H9 (cell line): ENCODE measurements around the gene SLC2A1. TPM values are rescaled to one million over a fixed set of nuclear protein-coding genes. Genes with fewer than 3 reads are reported as not detected.

Experiments used
- DNase-seq: peaks from one replicate; pipeline ENCODE4 v3.0.0-alpha.2; 2017
- H2AFZ ChIP-seq: one replicate; pipeline ENCODE4 v1.6.1; 2013; ENCODE audit warnings: mild to moderate bottlenecking, low read length, control low read depth, moderate library complexity
- H2AK5ac ChIP-seq: 2 replicates; pipeline ENCODE4 v1.6.1; 2013; ENCODE audit warnings: low read length, control low read depth, mixed read lengths; ENCODE audit not compliant: insufficient read length
- H2BK120ac ChIP-seq: one replicate; pipeline ENCODE4 v1.6.1; 2013; ENCODE audit warnings: low read depth, mild to moderate bottlenecking, low read length, control low read depth, inconsistent platforms; ENCODE audit not compliant: poor library complexity, severe bottlenecking
- H2BK12ac ChIP-seq: 2 replicates; pipeline ENCODE4 v1.6.1; 2013; ENCODE audit warnings: low read length, control low read depth, mixed read lengths, low read depth; ENCODE audit not compliant: insufficient read length
- H2BK15ac ChIP-seq: 2 replicates; pipeline ENCODE4 v1.6.1; 2013; ENCODE audit warnings: low read depth, low read length, control low read depth
- H2BK20ac ChIP-seq: one replicate; pipeline ENCODE4 v1.6.1; 2013; ENCODE audit warnings: low read depth, mild to moderate bottlenecking, low read length, control low read depth, inconsistent platforms; ENCODE audit not compliant: poor library complexity, severe bottlenecking
- H2BK5ac ChIP-seq: 2 replicates; pipeline ENCODE4 v1.6.1; 2013; ENCODE audit warnings: low read length, control low read depth, mixed read lengths; ENCODE audit not compliant: insufficient read length
- H3K14ac ChIP-seq: 2 replicates; pipeline ENCODE4 v1.6.1; 2013; ENCODE audit warnings: low read length, control low read depth; ENCODE audit not compliant: insufficient read depth
- H3K18ac ChIP-seq: 2 replicates; pipeline ENCODE4 v1.6.1; 2013; ENCODE audit warnings: low read depth, mild to moderate bottlenecking, mixed read lengths, low read length, control low read depth; ENCODE audit not compliant: insufficient read length
- H3K23ac ChIP-seq: 2 replicates; pipeline ENCODE4 v1.6.1; 2013; ENCODE audit warnings: low read length, control low read depth, mixed read lengths, low read depth; ENCODE audit not compliant: insufficient read length
- H3K23me2 ChIP-seq: 2 replicates; pipeline ENCODE4 v1.6.1; 2013; ENCODE audit warnings: low read depth, mild to moderate bottlenecking, mixed read lengths, low read length, control low read depth; ENCODE audit not compliant: insufficient read length, poor library complexity, severe bottlenecking
- H3K27ac ChIP-seq: 2 replicates; pipeline ENCODE4 v1.5.1; 2013; ENCODE audit warnings: low read length, control low read depth, mixed read lengths, low read depth; ENCODE audit not compliant: insufficient read length
- H3K27me3 ChIP-seq: 2 replicates; pipeline ENCODE4 v1.6.1; 2013; ENCODE audit warnings: low read length, control low read depth, inconsistent platforms; ENCODE audit not compliant: insufficient read depth
- H3K4ac ChIP-seq: 2 replicates; pipeline ENCODE4 v1.6.1; 2013; ENCODE audit warnings: low read depth, mild to moderate bottlenecking, control low read depth, inconsistent platforms, low read length, moderate library complexity
- H3K4me1 ChIP-seq: 2 replicates; pipeline ENCODE4 v1.6.1; 2013; ENCODE audit warnings: low read length, control low read depth, inconsistent platforms; ENCODE audit not compliant: insufficient read depth
- H3K4me2 ChIP-seq: 2 replicates; pipeline ENCODE4 v1.6.1; 2013; ENCODE audit warnings: low read length, control low read depth, mixed read lengths; ENCODE audit not compliant: insufficient read length, insufficient read depth
- H3K56ac ChIP-seq: 2 replicates; pipeline ENCODE4 v1.6.1; 2013; ENCODE audit warnings: low read depth, mild to moderate bottlenecking, mixed read lengths, low read length, control low read depth; ENCODE audit not compliant: insufficient read length
- H3K79me1 ChIP-seq: 2 replicates; pipeline ENCODE4 v1.6.1; 2013; ENCODE audit warnings: low read depth, mild to moderate bottlenecking, moderate library complexity, low read length, control low read depth, inconsistent platforms; ENCODE audit not compliant: insufficient read depth, poor library complexity, severe bottlenecking
- H3K79me2 ChIP-seq: 2 replicates; pipeline ENCODE4 v1.6.1; 2013; ENCODE audit warnings: low read length, control low read depth, inconsistent platforms; ENCODE audit not compliant: insufficient read depth
- H3K9ac ChIP-seq: 2 replicates; pipeline ENCODE4 v1.6.1; 2013; ENCODE audit warnings: low read length, control low read depth, mixed read lengths; ENCODE audit not compliant: insufficient read length; ENCODE audit errors: extremely low read depth
- H3K9me3 ChIP-seq: one replicate; pipeline ENCODE4 v1.6.1; 2013; ENCODE audit warnings: low read depth, low read length, inconsistent platforms; ENCODE audit not compliant: control insufficient read depth
- H3T11ph ChIP-seq: one replicate; pipeline ENCODE4 v1.6.1; 2013; ENCODE audit warnings: mild to moderate bottlenecking, low read length, control low read depth, inconsistent platforms
- H4K20me1 ChIP-seq: one replicate; pipeline ENCODE4 v1.6.1; 2013; ENCODE audit not compliant: control insufficient read depth, insufficient read length, insufficient read depth
- H4K5ac ChIP-seq: 2 replicates; pipeline ENCODE4 v1.6.1; 2013; ENCODE audit warnings: low read depth, mild to moderate bottlenecking, mixed read lengths, low read length, control low read depth; ENCODE audit not compliant: insufficient read length
- H4K8ac ChIP-seq: replicated peaks from 2 replicates; pipeline ENCODE4 v1.6.1; 2013; ENCODE audit warnings: low read length, control low read depth, mixed read lengths, low read depth; ENCODE audit not compliant: insufficient read length
- H4K91ac ChIP-seq: 2 replicates; pipeline ENCODE4 v1.6.1; 2013; ENCODE audit warnings: low read depth, mild to moderate bottlenecking, moderate library complexity, mixed read lengths, low read length, control low read depth; ENCODE audit not compliant: insufficient read length
- H3K27ac Mint-ChIP-seq, 3 experiments: 2 replicates in 2 of 3; 3 replicates in 1 of 3; pipeline ENCODE4 v1.8.0; 2020 to 2021; ENCODE audit warnings: mixed read lengths in 3 of 3, mild to moderate bottlenecking in 1 of 3, moderate library complexity in 1 of 3
- H3K27me3 Mint-ChIP-seq: 2 replicates; pipeline ENCODE4 v1.8.0; 2021; ENCODE audit warnings: low read depth, mild to moderate bottlenecking, moderate library complexity, mixed read lengths
- H3K36me3 Mint-ChIP-seq, 3 experiments: 2 replicates in 2 of 3; 3 replicates in 1 of 3; pipeline ENCODE4 v1.8.0; 2020 to 2021; ENCODE audit warnings: low read depth in 3 of 3, mixed read lengths in 3 of 3; ENCODE audit not compliant: insufficient read depth in 1 of 3
- H3K4me1 Mint-ChIP-seq, 2 experiments: 2 replicates each; pipeline ENCODE4 v1.8.0; 2020; ENCODE audit warnings: mixed read lengths in 2 of 2
- H3K4me3 Mint-ChIP-seq, 2 experiments: 2 replicates in 1 of 2; 3 replicates in 1 of 2; pipeline ENCODE4 v1.8.0; 2020 to 2021; ENCODE audit warnings: mild to moderate bottlenecking in 2 of 2, mixed read lengths in 2 of 2, moderate library complexity in 1 of 2
- H3K9me3 Mint-ChIP-seq, 2 experiments: 2 replicates in 1 of 2; 3 replicates in 1 of 2; pipeline ENCODE4 v1.8.0; 2020; ENCODE audit warnings: mild to moderate bottlenecking in 2 of 2, mixed read lengths in 2 of 2, moderate library complexity in 1 of 2
- CTCF ChIP-seq: fragments of 200-600 bp; sonication (generic); conservative IDR thresholded peaks from 3 replicates; pipeline ENCODE4 v1.8.0; 2021; ENCODE audit warnings: antibody characterized with exemption, mild to moderate bottlenecking
- WGBS: extraction: QIAGEN DNeasy Blood & Tissue Kit; methylation state at CpG from one replicate; pipeline ENCODE4 v1.1.7; 2013; ENCODE audit warnings: missing lambda C conversion rate, low lambda C conversion rate, mixed read lengths; ENCODE audit not compliant: insufficient read length; ENCODE audit errors: extremely low coverage; 5-methylcytosine and 5-hydroxymethylcytosine counted together
- total RNA-seq: library from RNA; stranded (reverse); gene quantifications from 2 replicates; pipeline ENCODE4 v1.2.1, GENCODE V29; 2021

SLC2A1 gene
- total RNA-seq, 1 experiment from 2014 or later, result 186 TPM

DNA sequence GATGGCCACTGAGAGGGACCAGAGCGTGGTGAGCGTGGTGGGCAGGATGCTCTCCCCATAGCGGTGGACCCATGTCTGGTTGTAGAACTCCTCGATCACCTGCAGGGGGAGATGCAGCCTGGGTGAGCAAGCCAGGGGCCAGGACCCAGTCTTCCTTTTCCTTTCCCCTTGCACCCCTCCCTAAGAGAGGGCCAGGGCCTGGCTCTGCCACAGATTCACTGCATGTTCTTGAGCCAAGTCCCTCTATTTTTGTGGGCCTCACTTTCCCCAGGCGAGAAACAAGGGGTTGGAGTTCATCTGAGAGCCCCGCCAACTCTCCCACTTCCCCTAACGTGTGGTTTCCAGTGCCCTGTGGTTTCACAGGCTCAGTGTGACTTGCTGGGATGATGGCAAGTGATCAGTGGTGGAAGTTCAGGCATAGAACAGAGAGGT lies 27.5 kb downstream of the SLC2A1 start:
- Mint-ChIP-seq H3K36me3 (peaks cover 68 to 92% (median 83%) of the 10 kb centered on the region in 3 experiments), H3K9me3 (no peaks in the 10 kb centered on the region), H3K4me1 (peaks cover 37 to 54% of the 10 kb centered on the region in 2 experiments), H3K27me3 (no peaks in the 10 kb centered on the region), H3K4me3 (no peak overlapping the region), H3K27ac (peak overlapping the region; percentile 79 to 94 (median 93); a peak in 6 of 7 replicates)
- Histone ChIP-seq H3K4me1 (no peaks in the 10 kb centered on the region; the same call in 1 of the 2 replicates), H4K20me1 (no peaks in the 10 kb centered on the region), H3K79me2 (peaks cover 3% of the 10 kb centered on the region; the same call in 1 of the 2 replicates), H2BK12ac (no peak overlapping the region), H4K91ac (no peak overlapping the region), H2BK5ac (no peak overlapping the region), H3K4ac (no peak overlapping the region), H3K23ac (no peak overlapping the region), H4K5ac (no peak overlapping the region), H2AK5ac (no peak overlapping the region), H3K56ac (no peak overlapping the region), H3K23me2 (no peaks in the 10 kb centered on the region), H2AFZ (no peak overlapping the region), H2BK120ac (no peak overlapping the region), H3K9me3 (no peaks in the 10 kb centered on the region), H2BK15ac (no peak overlapping the region), H3K9ac (no peak overlapping the region), H2BK20ac (no peak overlapping the region), H3K14ac (no peak overlapping the region), H3T11ph (no peak overlapping the region), H3K18ac (no peak overlapping the region), H3K27ac (no peak overlapping the region), H3K79me1 (no peaks in the 10 kb centered on the region), H3K27me3 (no peaks in the 10 kb centered on the region), H4K8ac (no peak overlapping the region), H3K4me2 (no peak overlapping the region)
- DNase-seq, result peak; percentile 79
- WGBS, result no CpG with 5 or more reads among the region's 7 CpGs
- TF ChIP-seq CTCF, result peak; percentile 84
